Stimulated activated CD4-positive, alpha-beta T cell treated with anti-CD3 and anti-CD28 coated beads, Interleukin-12 subunit alpha, Interleukin-12 subunit beta, amount 100 ng/mL, for 24 hours (primary cell): ENCODE measurements around the gene PPP1R11.

ENCODE experiments used
- DNase-seq, 2 experiments: peaks; one replicate each; pipeline ENCODE4 v3.0.0-alpha.2; 2020; ENCODE audit warnings: low read depth in 2 of 2

PPP1R11 gene

DNA sequence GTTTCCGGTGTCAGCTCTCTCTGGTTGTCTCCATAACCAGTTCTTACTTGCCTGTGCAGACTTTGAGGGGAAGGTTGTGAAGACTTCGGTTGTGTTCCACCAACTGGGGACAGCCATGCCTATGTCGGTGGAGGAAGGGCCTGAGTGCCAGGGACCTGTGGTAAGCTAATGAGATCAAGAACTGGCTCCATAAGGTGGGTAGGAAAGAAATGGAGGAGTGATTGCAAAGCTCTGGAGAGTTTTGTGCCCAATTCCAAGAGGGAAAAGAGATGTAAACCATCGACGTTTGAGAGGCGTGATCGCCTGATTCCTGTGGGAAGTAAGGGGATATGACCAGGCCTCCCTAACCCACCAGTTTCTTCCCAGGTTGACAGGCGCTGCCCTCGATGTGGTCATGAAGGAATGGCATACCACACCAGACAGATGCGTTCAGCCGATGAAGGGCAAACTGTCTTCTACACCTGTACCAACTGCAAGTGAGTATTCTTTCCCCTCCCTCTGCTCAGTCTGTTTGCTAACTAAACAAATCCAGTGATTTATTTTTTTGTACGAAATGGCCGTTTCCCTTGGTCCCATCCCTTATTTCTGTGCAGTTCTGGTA lies 5.0 kb upstream of the PPP1R11 start:
- DNase-seq = no peak

DNA sequence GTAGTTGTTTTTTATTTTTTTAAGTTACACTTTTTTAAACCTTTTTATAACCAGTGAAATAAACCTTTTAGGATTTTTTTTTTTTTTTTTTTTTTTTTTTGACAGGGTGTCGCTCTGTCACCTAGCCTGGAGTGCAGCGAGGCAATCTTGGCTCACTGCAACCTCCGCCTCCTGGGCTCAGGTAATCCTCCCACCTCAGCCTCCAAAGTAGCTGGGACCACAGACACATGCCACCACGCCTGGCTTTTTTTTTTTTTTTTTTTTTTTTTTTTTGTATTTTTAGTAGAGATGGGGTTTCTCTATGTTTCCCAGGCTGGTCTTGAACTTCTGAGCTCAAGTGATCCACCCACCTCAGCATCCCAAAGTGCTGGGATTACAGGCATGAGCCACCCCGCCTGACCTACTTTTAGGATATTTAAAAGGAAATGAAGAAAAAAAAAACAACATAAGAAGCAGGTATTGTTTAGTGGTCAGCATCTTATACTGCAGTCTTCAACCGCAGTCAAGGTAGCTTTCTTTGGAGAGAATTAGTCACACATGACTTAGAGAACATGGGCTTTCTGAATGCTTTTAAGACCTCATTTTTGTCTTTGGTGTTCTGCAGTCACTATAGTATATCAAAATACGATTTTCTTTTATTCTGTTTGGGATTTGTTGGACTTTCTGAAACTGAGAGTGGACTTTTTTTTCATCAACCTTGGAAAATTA lies 4.4 kb upstream of the PPP1R11 start:
- no peak for DNase-seq

DNA sequence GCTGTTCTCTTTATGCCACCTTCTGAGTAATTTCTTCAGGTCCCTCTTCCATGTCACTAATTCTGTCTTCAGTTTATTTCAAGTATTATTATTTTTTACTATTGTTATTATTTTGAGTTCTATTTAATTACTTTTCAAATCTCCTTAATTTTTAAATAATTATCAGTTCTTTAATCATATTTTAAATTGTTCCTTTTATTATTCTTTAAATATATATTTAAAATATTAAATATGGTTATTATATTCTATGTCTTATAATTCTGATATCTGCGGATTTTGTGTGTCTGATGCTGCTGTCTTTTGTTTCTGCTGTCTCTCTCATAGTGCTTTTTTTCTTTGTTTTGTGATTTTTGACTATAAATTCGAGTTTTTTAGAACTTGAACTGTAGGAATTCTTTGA lies 3.7 kb upstream of the PPP1R11 start:
- DNase-seq = no peak

GRCh38 chr6:30066082-30066481 lies 916 bp upstream of the PPP1R11 start:
- no peak for DNase-seq

- no peak for DNase-seq
Measured at GRCh38 chr6:30067460-30068139, 602 bp downstream of the PPP1R11 start.

DNA sequence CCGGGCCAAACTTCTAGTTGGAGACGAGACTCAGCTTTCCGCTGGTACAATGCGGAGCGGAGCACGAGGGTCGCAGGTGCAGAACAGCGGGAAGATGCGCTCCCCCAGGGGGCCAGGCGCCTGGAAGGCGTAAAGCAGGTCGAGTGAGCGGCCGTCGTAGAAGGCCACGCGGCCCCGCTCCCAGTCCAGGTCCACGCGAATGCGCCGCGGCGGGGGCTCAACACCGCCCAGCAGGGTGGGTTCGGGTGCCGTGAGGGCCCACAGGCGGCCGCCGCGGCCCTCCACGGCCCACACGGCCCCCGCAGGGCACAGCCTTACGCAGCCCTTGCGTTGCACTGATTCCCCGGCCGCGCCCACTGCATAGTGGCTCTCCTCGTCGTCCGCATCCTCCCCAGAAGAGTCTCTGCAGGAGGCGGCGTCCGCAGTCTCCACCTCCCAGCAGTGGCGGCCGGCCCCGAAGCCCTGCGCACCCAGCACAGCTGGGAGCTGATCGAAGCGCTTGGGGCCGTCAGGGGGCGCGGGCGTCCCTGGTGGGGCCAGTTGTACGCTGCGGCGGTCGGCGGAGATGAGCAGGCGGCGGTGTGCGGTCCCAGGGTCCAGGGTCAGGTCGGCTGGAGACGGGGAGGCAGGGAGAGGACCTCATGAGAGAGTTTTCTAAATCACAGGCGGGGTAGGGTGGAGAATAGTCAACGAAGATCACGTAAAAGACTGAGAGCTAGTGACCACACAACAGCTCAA lies 4.3 kb downstream of the PPP1R11 start:
- DNase-seq = no peak

- no peak for DNase-seq
Measured at GRCh38 chr6:30071858-30072257, 4.9 kb downstream of the PPP1R11 start.

DNA sequence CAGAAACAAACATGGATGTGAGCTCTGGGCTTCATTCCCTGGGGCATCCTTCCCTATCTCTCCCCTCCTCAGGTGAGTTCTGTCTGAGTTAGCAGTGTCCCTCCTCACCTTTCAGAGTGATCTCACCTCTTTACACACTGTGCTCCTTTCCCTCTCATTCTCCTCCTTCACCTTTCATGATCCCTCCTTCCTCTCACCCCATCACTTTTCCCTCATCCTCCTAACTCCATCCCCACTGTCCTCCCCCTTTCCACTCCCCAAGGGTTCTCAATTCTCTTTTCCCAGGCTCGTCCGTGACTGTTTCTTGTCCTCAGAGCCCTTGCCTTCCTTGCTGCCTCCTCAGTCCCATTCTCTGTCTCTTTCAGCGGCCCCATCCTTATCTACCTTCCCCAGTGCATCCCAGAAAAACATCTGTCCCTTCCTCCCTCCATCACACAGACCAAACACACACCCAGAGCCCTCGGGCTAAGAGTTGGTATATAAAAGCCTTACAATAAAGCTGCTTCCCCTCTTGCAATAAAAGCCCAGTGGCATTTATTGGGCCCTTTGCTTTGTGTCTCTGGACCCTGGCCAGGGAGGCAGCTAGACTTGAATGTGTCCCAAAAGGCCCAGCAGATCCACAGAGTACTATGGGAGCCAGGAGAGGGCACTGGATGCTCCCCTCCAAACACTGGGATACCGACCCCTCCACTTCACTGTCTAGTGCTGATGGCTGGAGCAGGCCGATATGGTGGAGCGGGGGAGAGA lies 6.7 kb downstream of the PPP1R11 start:
- no peak for DNase-seq

DNA sequence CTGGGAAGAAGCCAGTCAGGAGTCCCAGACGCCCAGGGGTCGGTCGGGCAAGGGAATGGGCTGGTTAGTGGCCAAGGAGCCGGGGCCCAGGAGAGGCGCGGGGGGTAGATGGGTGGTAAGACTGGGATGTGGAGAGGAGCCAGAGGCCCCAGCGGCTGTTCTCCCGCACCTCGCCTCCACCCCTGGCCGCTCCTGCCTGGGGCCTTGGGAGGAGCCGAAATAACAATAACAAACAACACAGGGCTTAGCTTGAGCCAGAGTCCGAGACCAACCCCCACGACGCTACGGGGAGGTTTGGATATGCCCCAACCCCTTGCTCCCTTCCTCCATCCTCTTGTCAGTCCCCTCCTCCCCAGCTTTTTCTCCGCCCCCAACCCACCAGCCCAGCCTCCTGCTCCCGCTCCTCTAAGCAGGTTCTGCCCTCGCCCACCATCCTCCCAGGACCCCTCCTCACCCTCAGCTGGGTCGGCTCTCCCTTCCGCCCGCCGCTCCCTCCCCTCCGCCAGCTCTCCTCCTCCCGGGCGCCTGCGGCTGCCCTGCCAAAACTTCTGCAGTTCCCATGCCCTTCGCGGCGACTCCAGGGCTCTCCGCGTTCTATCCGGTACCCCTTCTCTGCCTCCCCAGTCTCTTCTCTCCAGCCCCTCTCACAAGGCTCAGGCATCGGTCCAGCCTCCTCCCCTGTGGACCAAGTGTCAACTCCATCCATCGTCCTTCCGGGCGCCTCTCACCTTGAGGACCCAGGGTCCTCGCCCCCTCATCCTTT lies 7.5 kb downstream of the PPP1R11 start:
- DNase-seq = no peak

- DNase-seq = no peak
Measured at GRCh38 chr6:30075094-30075789, 8.2 kb downstream of the PPP1R11 start, which contains the start of gene RNF39. Gene RNF39, minus strand, starts transcription at chr6:30075769. Its CDS starts 184 bp downstream, at chr6:30075585.

- no peak for DNase-seq
Measured at GRCh38 chr6:30075790-30076732, 9.1 kb downstream of the PPP1R11 start.

- DNase-seq = no peak
Measured at GRCh38 chr6:30077218-30077617, 10.2 kb downstream of the PPP1R11 start.

GRCh38 chr6:30087876-30088275 lies 20.9 kb downstream of the PPP1R11 start:
- no peak for DNase-seq

- DNase-seq = no peak
Measured at GRCh38 chr6:30091577-30092381, 24.8 kb downstream of the PPP1R11 start.

DNA sequence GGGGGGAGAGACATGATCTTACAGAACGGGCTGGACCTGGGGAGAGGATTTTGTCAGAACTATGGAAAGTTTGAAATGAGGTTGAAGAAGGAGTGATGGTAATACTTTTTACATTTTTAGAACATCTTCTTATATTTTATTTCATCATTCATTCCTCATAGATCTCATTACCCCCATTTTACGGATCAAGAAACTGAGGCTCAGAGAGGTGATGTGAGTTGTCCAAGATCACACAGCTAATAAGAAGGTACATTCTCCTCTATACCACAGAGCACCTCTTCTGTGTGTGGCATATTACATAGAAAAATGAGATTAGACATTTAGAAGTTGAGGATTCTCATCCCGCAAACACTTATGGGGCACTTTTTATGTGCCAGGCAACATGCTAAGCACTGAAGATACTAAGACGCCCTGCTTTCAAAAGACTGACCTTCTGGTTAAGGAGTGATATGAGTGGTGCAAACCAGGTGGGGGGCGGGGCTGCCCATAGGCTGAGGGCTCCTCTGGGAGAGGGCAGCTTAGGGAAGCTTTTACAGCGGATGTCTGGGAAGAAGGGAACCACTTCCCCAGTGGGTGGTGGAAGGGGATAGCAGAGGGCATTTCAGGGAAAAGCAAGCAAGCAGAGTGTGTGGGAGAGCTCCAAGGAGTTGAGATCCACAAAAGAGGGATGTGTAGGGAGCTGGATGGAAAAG lies 26.0 kb downstream of the PPP1R11 start:
- no peak for DNase-seq

DNA sequence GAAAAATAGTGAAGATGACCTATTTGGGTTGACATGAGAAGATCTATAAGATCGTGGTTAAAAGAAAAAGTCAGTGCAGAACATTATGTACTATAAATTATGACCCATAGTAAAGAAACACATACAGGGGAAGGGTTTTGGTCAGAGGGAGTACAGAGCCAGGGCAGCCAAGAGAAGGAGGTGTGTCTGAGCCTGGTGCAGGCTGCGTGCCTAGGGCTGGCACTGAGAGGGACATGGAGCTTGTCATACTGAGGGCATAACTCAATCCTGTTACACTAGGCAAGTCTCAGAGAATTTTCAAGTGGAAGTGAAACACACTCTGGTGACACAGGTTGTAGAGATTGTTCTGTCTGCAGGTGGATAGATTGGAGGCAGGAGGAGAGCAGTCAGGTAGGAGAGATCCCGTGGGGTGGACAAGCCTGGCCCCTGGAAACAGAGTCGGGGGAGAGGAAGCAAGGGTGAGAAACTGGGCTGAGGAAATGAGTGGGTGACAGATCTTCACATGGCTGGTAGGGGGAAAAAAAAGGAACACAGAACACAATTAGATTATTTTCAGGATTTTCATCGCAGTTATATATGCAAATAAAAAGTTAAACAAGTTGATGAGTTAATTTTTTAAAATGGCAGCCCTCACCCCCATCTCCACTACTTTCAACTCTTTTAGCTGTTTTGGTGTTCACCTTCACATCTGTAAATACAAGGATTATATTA lies 27.1 kb downstream of the PPP1R11 start:
- no peak for DNase-seq

- no peak for DNase-seq
Measured at GRCh38 chr6:30096829-30097228, 29.8 kb downstream of the PPP1R11 start.
